ENCODE measurements around the gene SAMD11. TPM values are rescaled to one million over a fixed set of nuclear protein-coding genes. Genes with fewer than 3 reads are reported as not detected.

The SAMD11 gene
- total RNA-seq, 1 experiment from 2014 or later: 11.5 TPM

- DNase-seq (ENCODE audit: low read depth, low spot score) (no peak), ATAC-seq (no peak)
- POLR2A ChIA-PET: no interaction called here
- BruUV-seq (replicated peaks): no TSS peak
- Histone ChIP-seq H4K20me1 (ENCODE audit: insufficient read depth) (no peaks in the 10 kb centered on the region), H3K4me3 (replicated peaks in 1 of 2; ENCODE audit: low read depth in 1 of 2, low read length in 2 of 2) (no peak overlapping the region), H3K27me3 (ENCODE audit: insufficient read depth, low read length) (peaks cover 38% of the 10 kb centered on the region; the same call in 1 of the 2 replicates), H3K27ac (ENCODE audit: low read depth, low read length) (peak overlapping the region; percentile 48; the same call in 1 of the 2 replicates), H2AFZ (ENCODE audit: low read depth, low read length, poor library complexity, severe bottlenecking) (no peak overlapping the region), H3K4me1 (ENCODE audit: control insufficient read depth in 1 of 2, insufficient read depth in 2 of 2, low read length in 2 of 2) (peaks cover 31 to 41% of the 10 kb centered on the region in 2 experiments), H3K9me3 (ENCODE audit: control insufficient read depth in 1 of 2, insufficient read depth in 1 of 2, low read depth in 1 of 2, low read length in 2 of 2) (no peaks in the 10 kb centered on the region), H3K4me2 (ENCODE audit: low read length) (peak overlapping the region; percentile 72), H3K9me2 (ENCODE audit: insufficient read depth) (no peaks in the 10 kb centered on the region), H3K79me2 (ENCODE audit: insufficient read depth, low read length) (no peaks in the 10 kb centered on the region), H3K36me3 (ENCODE audit: control insufficient read depth in 1 of 2, insufficient read depth in 2 of 2, low read length in 2 of 2) (no peaks in the 10 kb centered on the region), H3K9ac (ENCODE audit: low read length) (no peak overlapping the region)
- CTCF ChIA-PET: no interaction called here
- intact Hi-C loops (cut with micrococcal nuclease): no loop called here
- RAD21 ChIA-PET (ENCODE audit: low non-redundant PET in 1 of 2, low total read pairs in 2 of 2, uncharacterized antibody in 2 of 2, unreplicated experiment in 2 of 2): no interaction called here
- no peak for TF ChIP-seq EZH2phosphoT487 (IDR thresholded peaks at IDR 0.05; ENCODE audit: borderline replicate concordance)
- TF ChIP-seq ZFX (IDR thresholded peaks at IDR 0.05): no peak
- no peak for TF ChIP-seq CTCF (IDR thresholded peaks at IDR 0.05 in 2 of 3, conservative IDR thresholded peaks at IDR 0.05 in 1 of 3; ENCODE audit: borderline replicate concordance in 1 of 3, insufficient read depth in 1 of 3, low read depth in 2 of 3, low read length in 2 of 3)
- TF ChIP-seq SP1 (IDR thresholded peaks at IDR 0.05; ENCODE audit: low read depth): no peak
- TF ChIP-seq ZBTB33 (IDR thresholded peaks at IDR 0.05; ENCODE audit: extremely low read depth, insufficient replicate concordance, low read length): no peak
- no peak for TF ChIP-seq CEBPB (IDR thresholded peaks at IDR 0.05; ENCODE audit: low read depth)
- no peak for TF ChIP-seq EGR1 (IDR thresholded peaks at IDR 0.05; ENCODE audit: low read depth)
- no peak for TF ChIP-seq TCF7L2 (IDR thresholded peaks at IDR 0.05; ENCODE audit: borderline replicate concordance, extremely low read depth, insufficient read depth, insufficient read length)
- no peak for TF ChIP-seq REST (IDR thresholded peaks at IDR 0.05; ENCODE audit: low read depth)
- no peak for TF ChIP-seq POLR2AphosphoS5 (IDR thresholded peaks at IDR 0.05; ENCODE audit: low read depth, low read length)
- TF ChIP-seq SIN3A (IDR thresholded peaks at IDR 0.05; ENCODE audit: low read depth): no peak
Measured at GRCh38 chr1:920521-920920, 3.2 kb upstream of the SAMD11 start.
